ENCODE results near the gene SPATA20. TPM values are rescaled to one million over a fixed set of nuclear protein-coding genes. Genes with fewer than 3 reads are reported as not detected.

The SPATA20 gene
- total RNA-seq, 2 experiments from 2014 or later, result 7.9 to 8.3 TPM

DNA sequence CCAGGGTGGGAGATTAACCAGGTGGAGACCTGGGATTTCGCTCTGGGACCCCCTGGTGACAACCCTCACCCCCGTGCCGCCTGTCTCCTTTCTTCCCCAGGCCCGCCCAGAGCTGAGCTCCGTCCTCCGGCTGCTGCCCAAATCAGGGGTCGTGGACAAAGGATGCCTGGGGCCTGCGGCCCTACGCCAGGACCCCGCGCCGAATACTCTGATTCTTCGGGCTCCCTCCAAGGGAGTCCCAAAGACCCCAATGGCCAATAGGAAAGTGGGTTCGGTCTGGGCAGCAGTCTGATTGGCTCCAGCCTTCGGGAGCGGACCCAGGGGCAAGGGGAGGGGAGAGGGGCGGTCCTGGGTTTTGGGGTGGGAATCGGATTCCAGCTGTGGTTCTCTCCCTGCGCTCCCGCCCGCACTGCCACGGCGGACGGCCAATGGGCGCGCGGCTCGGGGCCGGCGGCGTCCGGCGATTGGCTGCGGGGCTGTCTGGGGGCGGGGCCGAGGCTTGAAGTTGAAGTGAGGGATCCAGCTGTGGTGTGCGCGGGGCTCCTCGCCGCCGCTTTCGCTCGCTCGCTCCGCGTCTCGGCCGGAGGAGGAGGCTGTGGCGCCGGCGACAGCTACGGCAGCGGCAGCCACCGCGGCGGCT, 13.3 kb downstream of the SPATA20 start, which contains the start of gene CACNA1G:
TSS of gene CACNA1G (plus strand) at position 531 of the 640 bp plus-strand sequence. CDS start 745 bp downstream, outside the sequence.
- H3K36me3 ChIP-seq (ENCODE audit: insufficient read depth, low read length), result no peaks in the 10 kb centered on the region
- TF ChIP-seq, protein P1, sequence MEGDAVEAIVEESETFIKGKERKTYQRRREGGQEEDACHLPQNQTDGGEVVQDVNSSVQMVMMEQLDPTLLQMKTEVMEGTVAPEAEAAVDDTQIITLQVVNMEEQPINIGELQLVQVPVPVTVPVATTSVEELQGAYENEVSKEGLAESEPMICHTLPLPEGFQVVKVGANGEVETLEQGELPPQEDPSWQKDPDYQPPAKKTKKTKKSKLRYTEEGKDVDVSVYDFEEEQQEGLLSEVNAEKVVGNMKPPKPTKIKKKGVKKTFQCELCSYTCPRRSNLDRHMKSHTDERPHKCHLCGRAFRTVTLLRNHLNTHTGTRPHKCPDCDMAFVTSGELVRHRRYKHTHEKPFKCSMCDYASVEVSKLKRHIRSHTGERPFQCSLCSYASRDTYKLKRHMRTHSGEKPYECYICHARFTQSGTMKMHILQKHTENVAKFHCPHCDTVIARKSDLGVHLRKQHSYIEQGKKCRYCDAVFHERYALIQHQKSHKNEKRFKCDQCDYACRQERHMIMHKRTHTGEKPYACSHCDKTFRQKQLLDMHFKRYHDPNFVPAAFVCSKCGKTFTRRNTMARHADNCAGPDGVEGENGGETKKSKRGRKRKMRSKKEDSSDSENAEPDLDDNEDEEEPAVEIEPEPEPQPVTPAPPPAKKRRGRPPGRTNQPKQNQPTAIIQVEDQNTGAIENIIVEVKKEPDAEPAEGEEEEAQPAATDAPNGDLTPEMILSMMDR (conservative IDR thresholded peaks at IDR 0.05; ENCODE audit: low read length), result no peak
- TF ChIP-seq EZH2phosphoT487 (IDR thresholded peaks at IDR 0.05; ENCODE audit: borderline replicate concordance, low read depth, low read length), result no peak
- intact Hi-C loops (cut with micrococcal nuclease; ENCODE audit: unreplicated experiment), result no loop called here
- no peak within 1 kb of the TSS for H3K27ac ChIP-seq (ENCODE audit: low read depth, low read length, poor library complexity, severe bottlenecking)
- ChIA-PET POLR2A (no interaction called here), CTCF (ENCODE audit: unreplicated experiment) (no interaction called here)
- peak within 1 kb of the TSS; percentile 44 for H3K4me3 ChIP-seq (ENCODE audit: low read depth, low read length, poor library complexity, severe bottlenecking)
- H3K9me3 ChIP-seq (ENCODE audit: low read length), result no peaks in the 10 kb centered on the region
- peaks cover 6% of the 10 kb centered on the region for H3K4me1 ChIP-seq (ENCODE audit: insufficient read depth, low read length, poor library complexity, severe bottlenecking)
- no peak within 1 kb of the TSS for H2AFZ ChIP-seq (ENCODE audit: low read length)
- H3K9me2 ChIP-seq (ENCODE audit: insufficient read depth, low read length), result no peaks in the 10 kb centered on the region
- H3K4me2 ChIP-seq (ENCODE audit: low read length), result peak within 1 kb of the TSS; percentile 53
- DNase-seq (ENCODE audit: low spot score), result peak; percentile 72
- H3K79me2 ChIP-seq (ENCODE audit: insufficient read depth, low read depth, low read length), result no peaks in the 10 kb centered on the region
- BruUV-seq (replicated peaks), result no TSS peak
- H4K20me1 ChIP-seq (ENCODE audit: insufficient read depth, low read length), result no peaks in the 10 kb centered on the region

DNA sequence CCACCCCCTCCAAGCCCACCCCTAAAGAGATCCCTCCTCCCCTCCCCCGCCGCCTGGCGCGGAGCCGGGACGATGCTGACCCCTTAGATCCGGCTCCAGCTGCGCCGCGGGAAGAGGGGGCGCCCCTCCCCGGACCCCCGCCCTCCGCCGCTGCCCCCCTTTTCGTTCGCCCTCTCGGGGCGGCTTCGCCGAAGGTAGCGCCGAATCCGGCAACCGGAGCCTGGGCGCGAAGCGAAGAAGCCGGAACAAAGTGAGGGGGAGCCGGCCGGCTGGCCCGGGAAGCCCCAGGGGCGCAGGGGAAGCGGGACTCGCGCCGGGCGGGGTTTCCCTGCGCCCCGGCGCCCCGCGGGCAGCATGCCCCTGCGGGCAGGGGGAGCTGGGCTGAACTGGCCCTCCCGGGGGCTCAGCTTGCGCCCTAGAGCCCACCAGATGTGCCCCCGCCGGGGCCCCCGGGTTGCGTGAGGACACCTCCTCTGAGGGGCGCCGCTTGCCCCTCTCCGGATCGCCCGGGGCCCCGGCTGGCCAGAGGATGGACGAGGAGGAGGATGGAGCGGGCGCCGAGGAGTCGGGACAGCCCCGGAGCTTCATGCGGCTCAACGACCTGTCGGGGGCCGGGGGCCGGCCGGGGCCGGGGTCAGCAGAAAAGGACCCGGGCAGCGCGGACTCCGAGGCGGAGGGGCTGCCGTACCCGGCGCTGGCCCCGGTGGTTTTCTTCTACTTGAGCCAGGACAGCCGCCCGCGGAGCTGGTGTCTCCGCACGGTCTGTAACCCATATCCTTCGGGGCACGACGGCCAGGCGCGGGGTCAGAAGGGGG, 14.2 kb downstream of the SPATA20 start:
- H3K9me3 ChIP-seq (ENCODE audit: low read length), result no peaks in the 10 kb centered on the region
- peaks cover 6% of the 10 kb centered on the region for H3K4me1 ChIP-seq (ENCODE audit: insufficient read depth, low read length, poor library complexity, severe bottlenecking)
- no peaks in the 10 kb centered on the region for H3K9me2 ChIP-seq (ENCODE audit: insufficient read depth, low read length)
- intact Hi-C loops (cut with micrococcal nuclease; ENCODE audit: unreplicated experiment), result no loop called here
- no TSS peak for BruUV-seq (replicated peaks)
- H4K20me1 ChIP-seq (ENCODE audit: insufficient read depth, low read length), result no peaks in the 10 kb centered on the region
- CTCF ChIA-PET (ENCODE audit: unreplicated experiment), result no interaction called here
- DNase-seq (ENCODE audit: low spot score), result no peak
- peak overlapping the region; percentile 53 for H3K4me2 ChIP-seq (ENCODE audit: low read length)
- POLR2A ChIA-PET, result no interaction called here
- peak overlapping the region; percentile 44 for H3K4me3 ChIP-seq (ENCODE audit: low read depth, low read length, poor library complexity, severe bottlenecking)
- no peak for TF ChIP-seq EZH2phosphoT487 (IDR thresholded peaks at IDR 0.05; ENCODE audit: borderline replicate concordance, low read depth, low read length)
- TF ChIP-seq, protein P1 (conservative IDR thresholded peaks at IDR 0.05; ENCODE audit: low read length), result no peak
- no peaks in the 10 kb centered on the region for H3K36me3 ChIP-seq (ENCODE audit: insufficient read depth, low read length)
- H2AFZ ChIP-seq (ENCODE audit: low read length), result no peak overlapping the region
- H3K27ac ChIP-seq (ENCODE audit: low read depth, low read length, poor library complexity, severe bottlenecking), result no peak overlapping the region
- H3K79me2 ChIP-seq (ENCODE audit: insufficient read depth, low read depth, low read length), result no peaks in the 10 kb centered on the region

- TF ChIP-seq, protein P1 (conservative IDR thresholded peaks at IDR 0.05; ENCODE audit: low read length), result no peak
- TF ChIP-seq EZH2phosphoT487 (IDR thresholded peaks at IDR 0.05; ENCODE audit: borderline replicate concordance, low read depth, low read length), result no peak
- no peak overlapping the region for H3K27ac ChIP-seq (ENCODE audit: low read depth, low read length, poor library complexity, severe bottlenecking)
- CTCF ChIA-PET (ENCODE audit: unreplicated experiment), result no interaction called here
- H3K4me3 ChIP-seq (ENCODE audit: low read depth, low read length, poor library complexity, severe bottlenecking), result no peak overlapping the region
- no peak for DNase-seq (ENCODE audit: low spot score)
- H2AFZ ChIP-seq (ENCODE audit: low read length), result no peak overlapping the region
- H3K9me3 ChIP-seq (ENCODE audit: low read length), result no peaks in the 10 kb centered on the region
- H3K4me2 ChIP-seq (ENCODE audit: low read length), result no peak overlapping the region
- no peaks in the 10 kb centered on the region for H4K20me1 ChIP-seq (ENCODE audit: insufficient read depth, low read length)
- H3K9me2 ChIP-seq (ENCODE audit: insufficient read depth, low read length), result no peaks in the 10 kb centered on the region
- peaks cover 6% of the 10 kb centered on the region for H3K4me1 ChIP-seq (ENCODE audit: insufficient read depth, low read length, poor library complexity, severe bottlenecking)
- POLR2A ChIA-PET, result no interaction called here
- H3K79me2 ChIP-seq (ENCODE audit: insufficient read depth, low read depth, low read length), result no peaks in the 10 kb centered on the region
- no peaks in the 10 kb centered on the region for H3K36me3 ChIP-seq (ENCODE audit: insufficient read depth, low read length)
- no TSS peak for BruUV-seq (replicated peaks)
- intact Hi-C loops (cut with micrococcal nuclease; ENCODE audit: unreplicated experiment), result no loop called here
Measured at GRCh38 chr17:50561746-50562141, 14.8 kb downstream of the SPATA20 start.

Measured in OCI-LY7 (cell line).